ENCODE data around the gene BABAM2. TPM values are rescaled to one million over a fixed set of nuclear protein-coding genes. Genes with fewer than 3 reads are reported as not detected.

BABAM2 gene
- total and polyA plus RNA-seq, 9 of the 15 experiments (the other 6 are each of a cell fraction or from before 2014, with no cell fraction given), result 10.9 to 37.4 (median 25.6) TPM

DNA sequence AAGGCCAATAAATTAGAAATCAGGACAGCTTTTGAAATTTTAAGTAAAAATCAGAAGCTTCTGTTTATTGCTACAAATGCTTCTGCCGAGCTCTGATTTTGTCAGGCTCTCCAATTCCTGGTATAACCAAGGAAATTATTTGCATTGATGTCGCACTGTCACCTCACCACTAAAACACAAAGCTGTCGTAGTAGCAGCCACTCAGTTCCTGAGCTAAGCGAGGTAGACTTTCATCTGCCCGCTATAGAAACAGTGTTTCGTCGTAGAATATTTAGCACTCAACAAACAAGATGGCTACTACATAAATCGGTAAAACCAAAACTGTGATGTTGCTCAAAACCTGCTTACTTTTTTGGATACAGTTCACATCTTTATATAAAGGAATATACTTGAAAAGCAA, 360.8 kb downstream of the BABAM2 start (continued):
- TF ChIP-seq HDAC6 (IDR thresholded peaks at IDR 0.05; ENCODE audit: low read depth, low read length), result no peak
- no peak for TF ChIP-seq RBM39 (optimal IDR thresholded peaks at IDR 0.05; ENCODE audit: low read depth, low read length)
- TF ChIP-seq POLR2B (IDR thresholded peaks at IDR 0.05; ENCODE audit: low read depth, partially characterized antibody), result no peak
- TF ChIP-seq DACH1 (IDR thresholded peaks at IDR 0.05; ENCODE audit: partially characterized antibody), result no peak
- TF ChIP-seq GATAD2B (IDR thresholded peaks at IDR 0.05; ENCODE audit: borderline replicate concordance), result no peak
- TF ChIP-seq IFI16 (CRISPR knock-in tag; IDR thresholded peaks at IDR 0.05), result no peak
- TF ChIP-seq, protein P1, sequence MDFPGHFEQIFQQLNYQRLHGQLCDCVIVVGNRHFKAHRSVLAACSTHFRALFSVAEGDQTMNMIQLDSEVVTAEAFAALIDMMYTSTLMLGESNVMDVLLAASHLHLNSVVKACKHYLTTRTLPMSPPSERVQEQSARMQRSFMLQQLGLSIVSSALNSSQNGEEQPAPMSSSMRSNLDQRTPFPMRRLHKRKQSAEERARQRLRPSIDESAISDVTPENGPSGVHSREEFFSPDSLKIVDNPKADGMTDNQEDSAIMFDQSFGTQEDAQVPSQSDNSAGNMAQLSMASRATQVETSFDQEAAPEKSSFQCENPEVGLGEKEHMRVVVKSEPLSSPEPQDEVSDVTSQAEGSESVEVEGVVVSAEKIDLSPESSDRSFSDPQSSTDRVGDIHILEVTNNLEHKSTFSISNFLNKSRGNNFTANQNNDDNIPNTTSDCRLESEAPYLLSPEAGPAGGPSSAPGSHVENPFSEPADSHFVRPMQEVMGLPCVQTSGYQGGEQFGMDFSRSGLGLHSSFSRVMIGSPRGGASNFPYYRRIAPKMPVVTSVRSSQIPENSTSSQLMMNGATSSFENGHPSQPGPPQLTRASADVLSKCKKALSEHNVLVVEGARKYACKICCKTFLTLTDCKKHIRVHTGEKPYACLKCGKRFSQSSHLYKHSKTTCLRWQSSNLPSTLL (IDR thresholded peaks at IDR 0.05), result no peak
- no peak for TF ChIP-seq HSF4 (CRISPR knock-in tag; IDR thresholded peaks at IDR 0.05; ENCODE audit: borderline replicate concordance)
- TF ChIP-seq SUPT5H (IDR thresholded peaks at IDR 0.05), result no peak
- TF ChIP-seq DNMT1 (IDR thresholded peaks at IDR 0.05), result no peak
- no peak for TF ChIP-seq STAT5A (IDR thresholded peaks at IDR 0.05; ENCODE audit: borderline replicate concordance, low read length)

- FAIRE-seq, result no peak
- Histone ChIP-seq H3K4me1 (replicated peaks in 1 of 2; ENCODE audit: control insufficient read depth in 2 of 2, insufficient read depth in 2 of 2, low read length in 2 of 2) (no peaks in the 10 kb centered on the region), H3K27ac (ENCODE audit: extremely low read depth, low read depth, low read length) (no peak overlapping the region), H3K9me3 (replicated peaks; ENCODE audit: control insufficient read depth, insufficient read depth, low read depth, low read length) (no peaks in the 10 kb centered on the region), H3K9me1 (ENCODE audit: control insufficient read depth, insufficient read depth, low read length) (no peaks in the 10 kb centered on the region), H3K4me3 (no peak overlapping the region), H3K4me2 (ENCODE audit: insufficient read depth, low read length) (no peak overlapping the region), H2AFZ (ENCODE audit: low read depth, low read length) (no peak overlapping the region), H3K36me3 (ENCODE audit: control insufficient read depth, insufficient read depth, low read length) (no peaks in the 10 kb centered on the region), H3K27me3 (ENCODE audit: control insufficient read depth in 2 of 2, insufficient read depth in 2 of 2, low read length in 2 of 2) (no peaks in the 10 kb centered on the region), H3K79me2 (ENCODE audit: control insufficient read depth, insufficient read depth, low read length) (no peaks in the 10 kb centered on the region), H3K9ac (ENCODE audit: insufficient read depth in 1 of 2, low read depth in 2 of 2, low read length in 2 of 2) (no peak overlapping the region), H4K20me1 (replicated peaks; ENCODE audit: control insufficient read depth, insufficient read depth, low read length) (no peaks in the 10 kb centered on the region)
- in situ Hi-C loops (cut with MboI), result no loop called here
- no peak for DNase-seq (ENCODE audit: extremely low read depth in 1 of 4, low spot score in 3 of 4)
- ChIA-PET CTCF (ENCODE audit: low intra/inter-chr PET ratio) (no interaction called here), POLR2A (no interaction called here)
- intact Hi-C loops (cut with micrococcal nuclease), result no loop called here
- 66% methylated on average over 2 of the region's 2 CpGs for WGBS (ENCODE audit: insufficient coverage, low coverage, missing lambda C conversion rate)
- ATAC-seq, result no peak
- no TSS peak for BruUV-seq (replicated peaks)
- TF ChIP-seq SRSF3 (IDR thresholded peaks at IDR 0.05; ENCODE audit: insufficient read depth, low read length) (no peak), HNRNPH1 (optimal IDR thresholded peaks at IDR 0.05; ENCODE audit: low read depth, low read length) (no peak), NCOA6 (IDR thresholded peaks at IDR 0.05) (no peak), CBX1 (IDR thresholded peaks at IDR 0.05; ENCODE audit: low read depth) (no peak), ZNF764 (CRISPR knock-in tag; IDR thresholded peaks at IDR 0.05; ENCODE audit: low read depth) (no peak), EP300 (IDR thresholded peaks at IDR 0.05; ENCODE audit: low read length) (no peak), HINFP (tag; conservative IDR thresholded peaks at IDR 0.05; ENCODE audit: low read depth) (no peak), ZNF511 (CRISPR knock-in tag; IDR thresholded peaks at IDR 0.05) (no peak), RFX5 (IDR thresholded peaks at IDR 0.05; ENCODE audit: low read depth, low read length) (no peak), ARID2 (IDR thresholded peaks at IDR 0.05) (no peak), POLR3G (IDR thresholded peaks at IDR 0.05; ENCODE audit: extremely low read depth, insufficient read length, insufficient replicate concordance) (no peak)
Measured at GRCh38 chr2:28252311-28252710, 361.8 kb downstream of the BABAM2 start.
